ENCODE data around the gene BET1.

GRCh38 chr7:93960986-93961385 lies 43.2 kb downstream of the BET1 start:
- TF ChIP-seq EP300 (IDR thresholded peaks at IDR 0.05) (no peak), MAX (IDR thresholded peaks at IDR 0.05) (no peak), FOXS1 (CRISPR knock-in tag; IDR thresholded peaks at IDR 0.05) (no peak), CTCF (IDR thresholded peaks at IDR 0.05) (no peak), POLR2A (IDR thresholded peaks at IDR 0.05; ENCODE audit: low read length) (no peak), PHF8 (IDR thresholded peaks at IDR 0.05; ENCODE audit: borderline replicate concordance, low read depth) (no peak), RCOR1 (IDR thresholded peaks at IDR 0.05; ENCODE audit: low read depth, low read length) (no peak), SREBF2 (IDR thresholded peaks at IDR 0.05) (no peak), USF2 (IDR thresholded peaks at IDR 0.05) (no peak), PBX3 (IDR thresholded peaks at IDR 0.05) (no peak), MYC (IDR thresholded peaks at IDR 0.05; ENCODE audit: borderline replicate concordance, low read length) (no peak), CEBPB (IDR thresholded peaks at IDR 0.05) (no peak), EHMT2 (IDR thresholded peaks at IDR 0.05; ENCODE audit: low read depth) (no peak)

Measured in A549 (cell line).